GM21526 (cell line): ENCODE data around the gene BHLHE40.

ENCODE experiments used
- ATAC-seq: cut with Tn5 transposase; IDR thresholded peaks from one replicate; pipeline ENCODE4 v1.9.1; 2021; ENCODE audit warnings: moderate library complexity; ENCODE audit not compliant: unreplicated experiment, low FRiP score

Gene BHLHE40

GRCh38 chr3:4979428-4980228 is at the start of gene BHLHE40:
TSS of gene BHLHE40 (plus strand) at chr3:4979437. CDS start at chr3:4979719, 282 bp downstream.
- ATAC-seq = peak; percentile 12

GRCh38 chr3:4930501-4930900 is 48.7 kb upstream of the BHLHE40 start:
- no peak for ATAC-seq

GRCh38 chr3:4934050-4934449 is 45.2 kb upstream of the BHLHE40 start:
- ATAC-seq = no peak

- peak; percentile 81 for ATAC-seq
Observed at GRCh38 chr3:4935347-4935746, 43.9 kb upstream of the BHLHE40 start.

- no peak for ATAC-seq
Observed at GRCh38 chr3:4936982-4937614, 42.1 kb upstream of the BHLHE40 start.

- no peak for ATAC-seq
Observed at GRCh38 chr3:4938281-4938982, 40.8 kb upstream of the BHLHE40 start.

- no peak for ATAC-seq
Observed at GRCh38 chr3:4939276-4939675, 40.0 kb upstream of the BHLHE40 start.

- no peak for ATAC-seq
Observed at GRCh38 chr3:4940985-4941384, 38.3 kb upstream of the BHLHE40 start.

- ATAC-seq = no peak
Observed at GRCh38 chr3:4943549-4943948, 35.7 kb upstream of the BHLHE40 start.

GRCh38 chr3:4945324-4945723 is 33.9 kb upstream of the BHLHE40 start:
- no peak for ATAC-seq

GRCh38 chr3:4947028-4947427 is 32.2 kb upstream of the BHLHE40 start:
- ATAC-seq = no peak

GRCh38 chr3:4948395-4948794 is 30.8 kb upstream of the BHLHE40 start:
- ATAC-seq = no peak

- ATAC-seq = no peak
Observed at GRCh38 chr3:4949004-4949403, 30.2 kb upstream of the BHLHE40 start.

GRCh38 chr3:4949659-4950058 is 29.6 kb upstream of the BHLHE40 start:
- ATAC-seq = no peak

- no peak for ATAC-seq
Observed at GRCh38 chr3:4950351-4950784, 28.9 kb upstream of the BHLHE40 start.

- ATAC-seq = no peak
Observed at GRCh38 chr3:4950948-4951347, 28.3 kb upstream of the BHLHE40 start.

GRCh38 chr3:4953119-4953518 is 26.1 kb upstream of the BHLHE40 start:
- no peak for ATAC-seq

- no peak for ATAC-seq
Observed at GRCh38 chr3:4954256-4955000, 24.8 kb upstream of the BHLHE40 start.

GRCh38 chr3:4956099-4956498 is 23.1 kb upstream of the BHLHE40 start:
- ATAC-seq = no peak

- ATAC-seq = no peak
Observed at GRCh38 chr3:4956738-4957137, 22.5 kb upstream of the BHLHE40 start.

- no peak for ATAC-seq
Observed at GRCh38 chr3:4957978-4958377, 21.3 kb upstream of the BHLHE40 start.
